Neutrophil (primary cell): ENCODE data around the gene NEK4.

ENCODE experiments used
- H3K27ac ChIP-seq: fragments of 200-600 bp; sonication (generic); 2 replicates; pipeline ENCODE4 v1.5.1; 2016; ENCODE audit warnings: mild to moderate bottlenecking, moderate library complexity
- H3K27me3 ChIP-seq: fragments of 200-600 bp; sonication (generic); 2 replicates; pipeline ENCODE4 v1.6.0; 2016; ENCODE audit warnings: mild to moderate bottlenecking
- H3K36me3 ChIP-seq: fragments of 200-600 bp; sonication (generic); 2 replicates; pipeline ENCODE4 v1.5.1; 2017
- H3K4me1 ChIP-seq, 2 experiments: fragments of 200-600 bp in 1 of 2; sonication (generic) in 1 of 2; 1 replicate in 1 of 2; 2 replicates in 1 of 2; pipeline versions ENCODE4 v1.5.1 to v1.6.1; 2013 to 2016; ENCODE audit warnings: low read depth in 1 of 2, low read length in 1 of 2, mild to moderate bottlenecking in 1 of 2, moderate library complexity in 1 of 2; ENCODE audit not compliant: control insufficient read depth in 1 of 2, insufficient read depth in 1 of 2
- H3K4me3 ChIP-seq, 2 experiments: fragments of 200-600 bp in 1 of 2; sonication (generic) in 1 of 2; 1 replicate in 1 of 2; 2 replicates in 1 of 2; pipeline ENCODE4 v1.5.1; 2013 to 2016; ENCODE audit warnings: low read depth in 1 of 2, low read length in 1 of 2, mild to moderate bottlenecking in 1 of 2, moderate library complexity in 1 of 2
- H3K9me3 ChIP-seq: fragments of 200-600 bp; sonication (generic); 2 replicates; pipeline ENCODE4 v1.5.1; 2016
- CTCF ChIP-seq: fragments of 200-600 bp; sonication (generic); IDR thresholded peaks from 2 replicates; pipeline ENCODE4 v1.5.1; 2016; ENCODE audit warnings: antibody characterized with exemption

NEK4 gene

GRCh38 chr3:52683611-52684010, 87.1 kb downstream of the NEK4 start:
- Histone ChIP-seq H3K4me3 (no peak overlapping the region), H3K4me1 (peaks cover 16 to 21% of the 10 kb centered on the region in 2 experiments), H3K27me3 (no peaks in the 10 kb centered on the region), H3K27ac (no peak overlapping the region), H3K9me3 (no peaks in the 10 kb centered on the region), H3K36me3 (peaks cover 10% of the 10 kb centered on the region)
- TF ChIP-seq CTCF: no peak

GRCh38 chr3:52682016-52682415, 88.7 kb downstream of the NEK4 start:
- Histone ChIP-seq H3K27me3 (no peaks in the 10 kb centered on the region), H3K4me1 (peaks cover 16 to 21% of the 10 kb centered on the region in 2 experiments), H3K4me3 (no peak overlapping the region), H3K9me3 (no peaks in the 10 kb centered on the region), H3K27ac (peak overlapping the region; percentile 42), H3K36me3 (peaks cover 26% of the 10 kb centered on the region)
- no peak for TF ChIP-seq CTCF

DNA sequence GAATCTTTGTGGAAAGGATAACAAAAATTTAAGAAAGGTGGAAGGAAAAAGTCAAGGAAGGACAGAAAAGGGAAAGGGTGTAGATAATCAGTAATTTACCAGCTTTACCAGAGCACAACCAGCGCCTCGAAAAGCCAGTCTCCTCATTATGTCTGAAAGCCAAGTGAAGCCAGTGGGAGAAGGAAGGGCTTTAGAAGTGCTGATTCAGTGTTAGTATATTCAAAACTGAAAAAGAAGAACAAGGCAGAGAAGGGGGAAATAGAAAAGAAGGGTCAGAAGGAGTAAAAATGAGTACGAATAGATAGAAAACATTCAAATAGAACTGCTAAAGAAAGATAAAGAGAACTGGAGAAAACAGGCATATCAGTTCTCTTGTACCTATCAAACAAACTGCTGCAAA, 89.1 kb downstream of the NEK4 start:
- Histone ChIP-seq H3K27ac (peak overlapping the region; percentile 42), H3K4me3 (no peak overlapping the region), H3K27me3 (no peaks in the 10 kb centered on the region), H3K9me3 (no peaks in the 10 kb centered on the region), H3K36me3 (peaks cover 30% of the 10 kb centered on the region), H3K4me1 (peaks cover 15 to 17% of the 10 kb centered on the region in 2 experiments)
- TF ChIP-seq CTCF: no peak

DNA sequence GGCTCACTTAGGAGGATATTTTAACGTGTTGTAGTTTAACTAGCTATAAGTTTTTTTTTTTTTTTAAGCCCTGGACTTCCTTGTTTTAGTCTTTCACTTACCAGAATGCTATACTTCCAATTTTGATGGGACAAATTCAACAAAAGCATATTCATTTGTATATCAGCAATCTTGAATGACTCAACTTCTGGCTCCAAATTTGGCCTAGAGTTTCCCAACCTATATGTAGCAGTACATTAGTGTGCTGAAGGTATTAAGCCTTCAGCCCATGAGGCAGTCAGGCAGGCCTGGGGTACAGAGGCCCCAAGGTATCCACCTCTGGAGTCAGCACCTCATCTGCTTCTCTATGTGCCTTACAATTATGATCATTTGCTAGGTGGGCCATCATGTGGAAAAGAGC, 90.9 kb downstream of the NEK4 start:
- Histone ChIP-seq H3K4me1 (peaks cover 4 to 5% of the 10 kb centered on the region in 2 experiments), H3K27ac (no peak overlapping the region), H3K36me3 (peaks cover 42% of the 10 kb centered on the region), H3K27me3 (no peaks in the 10 kb centered on the region), H3K9me3 (no peaks in the 10 kb centered on the region), H3K4me3 (no peak overlapping the region)
- TF ChIP-seq CTCF: no peak

DNA sequence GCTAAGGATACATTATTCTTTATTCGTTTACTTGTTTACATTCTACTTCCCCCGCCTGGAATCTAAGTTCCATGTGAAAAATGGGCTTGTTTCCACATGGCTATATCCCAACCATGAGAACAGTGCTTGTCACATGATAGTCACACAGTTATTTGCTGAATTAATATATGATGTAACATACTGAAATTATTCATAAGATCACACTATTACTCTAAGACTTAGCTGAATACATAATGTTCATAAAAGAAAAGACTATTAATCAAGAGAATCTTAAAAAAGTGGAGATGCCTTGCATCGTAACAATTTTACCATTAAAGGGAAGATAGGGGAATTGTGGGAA, 91.6 kb downstream of the NEK4 start:
- H3K27me3 ChIP-seq: no peaks in the 10 kb centered on the region
- no peaks in the 10 kb centered on the region for H3K9me3 ChIP-seq
- no peak overlapping the region for H3K27ac ChIP-seq
- H3K36me3 ChIP-seq: peaks cover 45% of the 10 kb centered on the region
- no peak overlapping the region for H3K4me3 ChIP-seq
- H3K4me1 ChIP-seq: no peaks in the 10 kb centered on the region
- no peak for TF ChIP-seq CTCF
